T1000 (cell line): ENCODE results near the gene PLOD2.

Experiments used
- DNase-seq: peaks from one replicate; lab custom pipeline; 2025; ENCODE audit warnings: mixed read lengths; lab: John Stamatoyannopoulos, UW

The PLOD2 gene

GRCh38 chr3:146166415-146166821 lies 5.4 kb upstream of the PLOD2 start:
- DNase-seq, result peak; percentile 23

- no peak for DNase-seq
These were observed 4.9 kb upstream of the PLOD2 start for GRCh38 chr3:146165877-146166276.

GRCh38 chr3:146164971-146165769 lies 4.2 kb upstream of the PLOD2 start:
- peak; percentile 2 for DNase-seq

GRCh38 chr3:146164506-146164905 lies 3.5 kb upstream of the PLOD2 start:
- no peak for DNase-seq

- DNase-seq, result no peak
These were observed 3.1 kb upstream of the PLOD2 start for GRCh38 chr3:146164071-146164470.

- no peak for DNase-seq
These were observed 2.6 kb upstream of the PLOD2 start for GRCh38 chr3:146163584-146163983.

GRCh38 chr3:146162561-146162960 lies 1.6 kb upstream of the PLOD2 start:
- no peak for DNase-seq

GRCh38 chr3:146161663-146162002 lies 649 bp upstream of the PLOD2 start:
- DNase-seq, result no peak

- peak; percentile 14 for DNase-seq
These were observed 542 bp downstream of the PLOD2 start for GRCh38 chr3:146160321-146160963.

GRCh38 chr3:146159616-146160320 lies 1.2 kb downstream of the PLOD2 start:
- no peak for DNase-seq

- DNase-seq, result no peak
These were observed 1.9 kb downstream of the PLOD2 start for GRCh38 chr3:146159037-146159436.

GRCh38 chr3:146157325-146158060 lies 3.5 kb downstream of the PLOD2 start:
- no peak for DNase-seq

GRCh38 chr3:146156666-146157314 lies 4.2 kb downstream of the PLOD2 start:
- DNase-seq, result no peak

- DNase-seq, result no peak
These were observed 4.9 kb downstream of the PLOD2 start for GRCh38 chr3:146156095-146156494.

GRCh38 chr3:146154995-146155394 lies 6.0 kb downstream of the PLOD2 start:
- DNase-seq, result no peak

GRCh38 chr3:146154316-146154715 lies 6.7 kb downstream of the PLOD2 start:
- no peak for DNase-seq

- no peak for DNase-seq
These were observed 7.6 kb downstream of the PLOD2 start for GRCh38 chr3:146153429-146153828.

GRCh38 chr3:146152834-146153233 lies 8.2 kb downstream of the PLOD2 start:
- no peak for DNase-seq

- DNase-seq, result no peak
These were observed 12.5 kb downstream of the PLOD2 start for GRCh38 chr3:146148468-146148931.

- DNase-seq, result no peak
These were observed 15.3 kb downstream of the PLOD2 start for GRCh38 chr3:146145642-146146041.

- no peak for DNase-seq
These were observed 18.2 kb downstream of the PLOD2 start for GRCh38 chr3:146142757-146143156.
